COLO829 (cell line): ENCODE results near the gene GRM6.

ENCODE experiments used
- DNase-seq: peaks from one replicate; pipeline ENCODE4 v3.0.0; 2012; ENCODE audit warnings: low spot score

The GRM6 gene

DNA sequence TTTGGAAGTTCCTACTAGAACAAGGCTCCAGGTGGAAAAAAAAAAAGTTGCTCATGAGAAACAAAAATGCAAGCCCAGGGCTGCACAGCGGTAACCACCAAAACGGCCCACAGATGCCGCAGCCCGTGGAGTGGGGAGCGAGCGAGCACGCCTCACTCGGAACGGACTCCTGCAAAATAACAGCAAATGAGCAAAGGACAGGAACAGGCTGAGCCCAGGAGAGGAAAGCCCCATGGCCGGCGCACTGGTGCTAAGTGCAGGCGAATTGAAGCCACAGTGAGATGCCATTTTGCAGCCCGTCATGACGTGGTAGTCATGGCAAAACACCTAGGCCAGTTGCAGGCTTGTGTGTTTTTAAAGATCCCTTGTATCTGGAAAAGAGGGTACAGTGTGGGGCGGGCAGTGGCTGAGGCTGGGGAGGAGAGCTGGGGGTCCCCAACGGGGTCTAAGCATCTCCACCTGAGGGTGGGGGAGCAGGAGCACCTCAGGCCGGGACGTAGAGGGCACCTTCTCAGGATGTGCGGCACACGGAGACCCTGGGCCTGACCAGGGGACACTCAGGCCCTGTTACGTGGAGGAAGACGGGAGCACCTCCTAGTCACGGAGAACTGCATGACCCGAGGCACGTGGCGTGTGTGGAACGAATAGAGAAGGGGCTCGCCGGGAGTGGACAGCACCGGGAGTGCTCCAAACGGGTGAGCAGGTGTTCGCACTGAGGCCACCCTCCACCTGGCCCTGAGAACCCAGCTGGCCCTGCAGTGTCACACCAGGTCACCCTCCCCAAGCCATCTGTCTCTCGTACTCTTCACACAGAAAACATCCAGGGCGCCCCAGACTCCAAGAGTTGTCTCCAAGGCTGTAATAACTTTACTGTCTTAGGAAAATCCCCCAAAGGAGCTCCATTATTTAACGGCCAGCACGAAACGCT is 10.7 kb downstream of the GRM6 start:
- DNase-seq = no peak

GRCh38 chr5:178983728-178984127 is 11.4 kb downstream of the GRM6 start:
- DNase-seq = no peak

DNA sequence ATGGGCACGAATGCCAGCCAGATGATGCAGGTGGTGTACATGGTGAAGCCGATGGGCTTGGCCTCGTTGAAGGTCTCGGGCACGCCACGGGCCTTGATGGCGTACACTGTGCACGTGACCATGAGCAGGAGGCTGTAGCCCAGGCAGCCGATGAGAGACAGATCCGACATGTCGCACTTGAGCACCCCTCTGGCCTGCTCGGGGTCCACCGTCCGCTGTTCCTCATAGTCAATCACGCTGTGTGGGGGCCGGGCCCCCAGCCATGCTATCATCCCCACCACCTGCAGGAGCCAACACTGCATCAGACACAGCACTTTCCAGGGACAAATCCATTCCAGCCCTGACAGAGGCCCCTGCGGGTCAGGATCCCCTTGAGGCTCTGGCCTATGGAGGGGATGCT is 12.2 kb downstream of the GRM6 start:
- no peak for DNase-seq

- DNase-seq = no peak
These were observed 13.7 kb downstream of the GRM6 start for GRCh38 chr5:178981381-178981780.

- DNase-seq = no peak
These were observed 29.6 kb downstream of the GRM6 start for GRCh38 chr5:178965465-178966055.

DNA sequence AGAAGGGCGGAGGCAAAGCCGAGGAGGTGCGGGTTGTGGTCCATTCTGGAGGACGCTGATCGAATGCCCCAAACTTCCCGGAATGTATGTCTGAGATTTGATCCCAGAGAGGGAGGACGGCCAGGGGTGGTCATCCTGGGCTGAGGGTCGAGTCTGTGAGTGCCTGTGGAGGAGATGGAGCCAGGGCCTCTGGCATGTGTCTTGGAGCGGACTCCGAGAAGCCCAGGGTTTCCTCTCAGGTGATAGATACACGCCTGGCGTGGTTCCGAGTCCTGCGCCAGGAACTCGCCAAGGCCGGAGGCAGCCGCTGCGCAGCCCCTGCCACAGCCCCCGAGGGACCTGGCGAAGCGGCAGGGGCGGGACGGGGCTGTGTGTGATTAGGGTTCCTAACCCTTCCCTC is 53.8 kb downstream of the GRM6 start:
- DNase-seq = no peak

- DNase-seq = no peak
These were observed 54.4 kb downstream of the GRM6 start, which contains the start of gene ZNF454 for GRCh38 chr5:178940569-178941360. ZNF454 (plus strand) TSS chr5:178941198; CDS start chr5:178942792, 1,594 bp downstream.

GRCh38 chr5:178931846-178932760 is 63.0 kb downstream of the GRM6 start:
- DNase-seq = no peak
